ENCODE results near the gene WDR45B. TPM values are rescaled to one million over a fixed set of nuclear protein-coding genes. Genes with fewer than 3 reads are reported as not detected.

The WDR45B gene
- total RNA-seq, 2 experiments from 2014 or later: 61.7 to 81.9 TPM

- no peak for TF ChIP-seq CTCF (conservative IDR thresholded peaks at IDR 0.05; ENCODE audit: low read length)
- TF ChIP-seq EZH2phosphoT487 (IDR thresholded peaks at IDR 0.05; ENCODE audit: borderline replicate concordance, low read depth, low read length): no peak
- Histone ChIP-seq H3K4me1 (ENCODE audit: insufficient read depth, low read length, poor library complexity, severe bottlenecking) (no peaks in the 10 kb centered on the region), H3K9me2 (ENCODE audit: insufficient read depth, low read length) (no peaks in the 10 kb centered on the region), H4K20me1 (ENCODE audit: insufficient read depth, low read length) (0 out of 2 replicates have a peak, but pooled peaks cover 3% of the 10 kb centered on the region), H3K36me3 (ENCODE audit: insufficient read depth, low read length) (peaks cover 97% of the 10 kb centered on the region), H3K4me3 (ENCODE audit: low read depth, low read length, poor library complexity, severe bottlenecking) (no peak overlapping the region), H3K4me2 (ENCODE audit: low read length) (no peak overlapping the region), H3K27ac (ENCODE audit: low read depth, low read length, poor library complexity, severe bottlenecking) (no peak overlapping the region), H2AFZ (ENCODE audit: low read length) (no peak overlapping the region), H3K9me3 (ENCODE audit: low read length) (no peaks in the 10 kb centered on the region), H3K79me2 (ENCODE audit: insufficient read depth, low read depth, low read length) (0 out of 2 replicates have a peak, but pooled peaks cover 8% of the 10 kb centered on the region)
- no TSS peak for BruUV-seq (replicated peaks)
- CTCF ChIA-PET (ENCODE audit: unreplicated experiment): no interaction called here
- DNase-seq (ENCODE audit: low spot score): no peak
- POLR2A ChIA-PET: no interaction called here
- intact Hi-C loops (cut with micrococcal nuclease; ENCODE audit: unreplicated experiment): no loop called here
Observed at GRCh38 chr17:82571855-82572254, 76.4 kb downstream of the WDR45B start.

GRCh38 chr17:82570277-82570676 is 78.0 kb downstream of the WDR45B start:
- intact Hi-C loops (cut with micrococcal nuclease; ENCODE audit: unreplicated experiment): no loop called here
- no peaks in the 10 kb centered on the region for H3K4me1 ChIP-seq (ENCODE audit: insufficient read depth, low read length, poor library complexity, severe bottlenecking)
- TF ChIP-seq CTCF (conservative IDR thresholded peaks at IDR 0.05; ENCODE audit: low read length): no peak
- no peak for TF ChIP-seq EZH2phosphoT487 (IDR thresholded peaks at IDR 0.05; ENCODE audit: borderline replicate concordance, low read depth, low read length)
- H3K9me3 ChIP-seq (ENCODE audit: low read length): no peaks in the 10 kb centered on the region
- no peak for DNase-seq (ENCODE audit: low spot score)
- POLR2A ChIA-PET: interaction anchor here (0.7 kb wide), 1 partner anchor 67 kb away, joined by 3 read pairs; no protein-coding TSS in a partner anchor
- H3K9me2 ChIP-seq (ENCODE audit: insufficient read depth, low read length): no peaks in the 10 kb centered on the region
- peaks cover 9% of the 10 kb centered on the region for H4K20me1 ChIP-seq (ENCODE audit: insufficient read depth, low read length)
- CTCF ChIA-PET (ENCODE audit: unreplicated experiment): no interaction called here
- peaks cover 98% of the 10 kb centered on the region for H3K36me3 ChIP-seq (ENCODE audit: insufficient read depth, low read length)
- peaks cover 14% of the 10 kb centered on the region; the same call in 1 of the 2 replicates for H3K79me2 ChIP-seq (ENCODE audit: insufficient read depth, low read depth, low read length)
- no TSS peak for BruUV-seq (replicated peaks)
- H2AFZ ChIP-seq (ENCODE audit: low read length): no peak overlapping the region
- no peak overlapping the region for H3K4me3 ChIP-seq (ENCODE audit: low read depth, low read length, poor library complexity, severe bottlenecking)
- no peak overlapping the region for H3K27ac ChIP-seq (ENCODE audit: low read depth, low read length, poor library complexity, severe bottlenecking)
- H3K4me2 ChIP-seq (ENCODE audit: low read length): no peak overlapping the region

GRCh38 chr17:82569621-82570020 is 78.6 kb downstream of the WDR45B start:
- H2AFZ ChIP-seq (ENCODE audit: low read length): no peak overlapping the region
- no peak for DNase-seq (ENCODE audit: low spot score)
- no peak overlapping the region for H3K4me2 ChIP-seq (ENCODE audit: low read length)
- H3K9me3 ChIP-seq (ENCODE audit: low read length): no peaks in the 10 kb centered on the region
- ChIA-PET CTCF (ENCODE audit: unreplicated experiment) (no interaction called here), POLR2A (no interaction called here)
- H3K9me2 ChIP-seq (ENCODE audit: insufficient read depth, low read length): no peaks in the 10 kb centered on the region
- no peaks in the 10 kb centered on the region for H3K4me1 ChIP-seq (ENCODE audit: insufficient read depth, low read length, poor library complexity, severe bottlenecking)
- no peak for TF ChIP-seq EZH2phosphoT487 (IDR thresholded peaks at IDR 0.05; ENCODE audit: borderline replicate concordance, low read depth, low read length)
- no peak for TF ChIP-seq CTCF (conservative IDR thresholded peaks at IDR 0.05; ENCODE audit: low read length)
- no peak overlapping the region for H3K4me3 ChIP-seq (ENCODE audit: low read depth, low read length, poor library complexity, severe bottlenecking)
- no TSS peak for BruUV-seq (replicated peaks)
- H3K27ac ChIP-seq (ENCODE audit: low read depth, low read length, poor library complexity, severe bottlenecking): no peak overlapping the region
- peaks cover 98% of the 10 kb centered on the region for H3K36me3 ChIP-seq (ENCODE audit: insufficient read depth, low read length)
- peaks cover 20% of the 10 kb centered on the region; the same call in 1 of the 2 replicates for H3K79me2 ChIP-seq (ENCODE audit: insufficient read depth, low read depth, low read length)
- intact Hi-C loops (cut with micrococcal nuclease; ENCODE audit: unreplicated experiment): no loop called here
- H4K20me1 ChIP-seq (ENCODE audit: insufficient read depth, low read length): peaks cover 9% of the 10 kb centered on the region
